HCT116 (cell line): ENCODE results near the gene ISL2. TPM values are rescaled to one million over a fixed set of nuclear protein-coding genes. Genes with fewer than 3 reads are reported as not detected.

Experiments used
- ATAC-seq: fragments of 200-7000 bp; cut with Tn5 transposase; 2 replicates; pipeline ENCODE4 v1.9.1; 2020; ENCODE audit warnings: mild to moderate bottlenecking, moderate library complexity
- BruUV-seq: library from RNA; stranded (reverse); fragments of 400-500 nt; replicated peaks from 2 replicates; lab custom pipeline; 2021; lab: Mats Ljungman, UMichigan
- CTCF ChIA-PET: fragments of 300-600 bp; sonication (Branson Sonifier 250); formaldehyde crosslinking; loops from one replicate; lab custom pipeline; 2021; ENCODE audit warnings: antibody characterized with exemption; lab: Charles Lee
- POLR2A ChIA-PET: fragments of 300-600, 350-600 bp; sonication (Branson Sonifier 250); formaldehyde crosslinking; loops from one replicate; lab custom pipeline; 2021; ENCODE audit warnings: antibody characterized with exemption; lab: Charles Lee
- RAD21 ChIA-PET, 2 experiments: fragments of 300-600 bp; sonication (Branson Sonifier 250); formaldehyde crosslinking; loops; one replicate each; lab custom pipeline; 2023; ENCODE audit warnings: low total read pairs in 2 of 2; ENCODE audit not compliant: uncharacterized antibody in 2 of 2, unreplicated experiment in 2 of 2, low non-redundant PET in 1 of 2; lab: Charles Lee
- DNase-seq: peaks from one replicate; pipeline ENCODE4 v3.0.0-alpha.2; 2010; ENCODE audit warnings: low read depth, low spot score
- H2AFZ ChIP-seq: fragments of 200-600 bp; shearing (Covaris generic), sonication (generic); 2 replicates; pipeline ENCODE4 v1.6.1; 2017; ENCODE audit warnings: low read depth, mixed run types, mixed read lengths, antibody characterized with exemption, low read length; ENCODE audit not compliant: poor library complexity, severe bottlenecking
- H3K27ac ChIP-seq: 2 replicates; pipeline ENCODE4 v1.5.1; 2012; ENCODE audit warnings: low read depth, low read length
- H3K27me3 ChIP-seq: fragments of 200-600 bp; sonication (generic); 2 replicates; pipeline ENCODE4 v1.6.1; 2016; ENCODE audit warnings: mixed run types, low read length, mixed read lengths; ENCODE audit not compliant: insufficient read depth
- H3K36me3 ChIP-seq, 2 experiments: fragments of 200-500 bp in 1 of 2; fragments of 200-600 bp in 1 of 2; sonication (Bioruptor generic) in 1 of 2; sonication (generic) in 1 of 2; 2 replicates each; pipeline versions ENCODE4 v1.5.1 to v1.6.1; 2014 to 2016; ENCODE audit warnings: low read length in 2 of 2, inconsistent platforms in 1 of 2, mixed read lengths in 1 of 2, mixed run types in 1 of 2; ENCODE audit not compliant: insufficient read depth in 2 of 2, control insufficient read depth in 1 of 2
- H3K4me1 ChIP-seq, 2 experiments: fragments of 200-600 bp in 1 of 2; sonication (generic) in 1 of 2; 2 replicates each; pipeline versions ENCODE4 v1.5.1 to v1.6.1; 2012 to 2017; ENCODE audit warnings: low read length in 2 of 2, inconsistent platforms in 1 of 2, mild to moderate bottlenecking in 1 of 2, mixed read lengths in 1 of 2, mixed run types in 1 of 2, moderate library complexity in 1 of 2; ENCODE audit not compliant: insufficient read depth in 2 of 2, control insufficient read depth in 1 of 2
- H3K4me2 ChIP-seq: fragments of 200-600 bp; sonication (generic); 2 replicates; pipeline ENCODE4 v1.6.1; 2017; ENCODE audit warnings: mixed run types, low read length, mixed read lengths
- H3K4me3 ChIP-seq, 2 experiments: fragments of 200-600 bp in 1 of 2; sonication (generic) in 1 of 2; replicated peaks in 1 of 2; 2 replicates each; pipeline ENCODE4 v1.5.1; 2011 to 2016; ENCODE audit warnings: low read length in 2 of 2, control low read depth in 1 of 2, low read depth in 1 of 2, mild to moderate bottlenecking in 1 of 2, mixed read lengths in 1 of 2, mixed run types in 1 of 2
- H3K79me2 ChIP-seq: fragments of 200-600 bp; sonication (generic); 2 replicates; pipeline ENCODE4 v1.6.1; 2017; ENCODE audit warnings: mild to moderate bottlenecking, mixed run types, low read length, moderate library complexity, mixed read lengths; ENCODE audit not compliant: insufficient read depth
- H3K9ac ChIP-seq: fragments of 200-600 bp; sonication (generic); 2 replicates; pipeline ENCODE4 v1.6.1; 2016; ENCODE audit warnings: low read length, mixed read lengths
- H3K9me2 ChIP-seq: fragments of 200-600 bp; sonication (generic), shearing (Covaris generic); 2 replicates; pipeline ENCODE4 v1.6.1; 2017; ENCODE audit warnings: mixed run types, mild to moderate bottlenecking, moderate library complexity; ENCODE audit not compliant: insufficient read depth
- H3K9me3 ChIP-seq, 2 experiments: fragments of 200-500 bp in 1 of 2; fragments of 200-600 bp in 1 of 2; sonication (Bioruptor generic) in 1 of 2; sonication (generic) in 1 of 2; 2 replicates each; pipeline ENCODE4 v1.6.1; 2014 to 2017; ENCODE audit warnings: low read length in 2 of 2, mixed read lengths in 2 of 2, inconsistent platforms in 1 of 2, low read depth in 1 of 2, mild to moderate bottlenecking in 1 of 2, mixed run types in 1 of 2, moderate library complexity in 1 of 2; ENCODE audit not compliant: control insufficient read depth in 1 of 2, insufficient read depth in 1 of 2
- H4K20me1 ChIP-seq: fragments of 200-600 bp; sonication (generic), shearing (Covaris generic); 2 replicates; pipeline ENCODE4 v1.6.1; 2017; ENCODE audit warnings: mixed run types, mild to moderate bottlenecking, moderate library complexity; ENCODE audit not compliant: insufficient read depth
- CBX3 ChIP-seq: IDR thresholded peaks from 2 replicates; pipeline ENCODE4 v1.6.1; 2012; ENCODE audit warnings: low read depth
- EGR1 ChIP-seq: IDR thresholded peaks from 2 replicates; pipeline ENCODE4 v1.6.1; 2012; ENCODE audit warnings: low read depth
- ELF1 ChIP-seq: IDR thresholded peaks from 2 replicates; pipeline ENCODE4 v1.6.1; 2012; ENCODE audit warnings: low read depth, borderline replicate concordance
- EZH2 ChIP-seq: fragments of 200-600 bp; sonication (generic); IDR thresholded peaks from 2 replicates; pipeline ENCODE4 v1.6.1; 2017; ENCODE audit warnings: antibody characterized with exemption, mixed run types
- FOSL1 ChIP-seq: IDR thresholded peaks from 2 replicates; pipeline ENCODE4 v1.6.1; 2012; ENCODE audit warnings: low read depth
- JUND ChIP-seq: IDR thresholded peaks from 2 replicates; pipeline ENCODE4 v1.6.1; 2012
- POLR2A ChIP-seq: IDR thresholded peaks from 2 replicates; pipeline ENCODE4 v1.7.0; 2011; ENCODE audit warnings: borderline replicate concordance; ENCODE audit not compliant: insufficient read depth, insufficient read length; ENCODE audit errors: extremely low read depth
- POLR2AphosphoS5 ChIP-seq: IDR thresholded peaks from 2 replicates; pipeline ENCODE4 v1.6.1; 2011; ENCODE audit warnings: mild to moderate bottlenecking, low read depth, low read length, moderate library complexity
- SIN3A ChIP-seq: IDR thresholded peaks from 2 replicates; pipeline ENCODE4 v1.6.1; 2012; ENCODE audit warnings: low read depth
- SP1 ChIP-seq: IDR thresholded peaks from 2 replicates; pipeline ENCODE4 v1.6.1; 2012; ENCODE audit warnings: low read depth
- SRF ChIP-seq: IDR thresholded peaks from 2 replicates; pipeline ENCODE4 v1.6.1; 2012; ENCODE audit warnings: low read depth
- TCF7L2 ChIP-seq: IDR thresholded peaks from 2 replicates; pipeline ENCODE4 v1.7.0; 2011; ENCODE audit warnings: borderline replicate concordance, inconsistent platforms; ENCODE audit not compliant: insufficient read depth, insufficient read length; ENCODE audit errors: extremely low read depth
- ZFX ChIP-seq: fragments of 450-650 bp; IDR thresholded peaks from 2 replicates; pipeline ENCODE4 v1.6.1; 2017
- intact Hi-C: fragments of 100-400 bp; cut with micrococcal nuclease; formaldehyde crosslinking; loops from 2 replicates; pipeline ENCODE4 v1.10.0; 2022
- total RNA-seq: library from RNA; stranded (reverse); gene quantifications from one replicate; pipeline ENCODE4 v1.2.1, GENCODE V29; 2021; ENCODE audit not compliant: unreplicated experiment
- TF ChIP-seq, protein P1 (sequence below): IDR thresholded peaks from 2 replicates; pipeline ENCODE4 v1.6.1; 2012
- TF ChIP-seq, protein P2 (sequence below): IDR thresholded peaks from 2 replicates; pipeline ENCODE4 v1.6.1; 2012; ENCODE audit warnings: low read depth
- TF ChIP-seq, protein P3 (sequence below): IDR thresholded peaks from 2 replicates; pipeline ENCODE4 v1.6.1; 2012
- TF ChIP-seq, protein P4 (sequence below): IDR thresholded peaks from 2 replicates; pipeline ENCODE4 v1.6.1; 2011; ENCODE audit warnings: mild to moderate bottlenecking, low read length, moderate library complexity; ENCODE audit not compliant: insufficient replicate concordance; ENCODE audit errors: extremely low read depth

Gene ISL2
- total RNA-seq, 1 experiment from 2014 or later, result 11.6 TPM

DNA sequence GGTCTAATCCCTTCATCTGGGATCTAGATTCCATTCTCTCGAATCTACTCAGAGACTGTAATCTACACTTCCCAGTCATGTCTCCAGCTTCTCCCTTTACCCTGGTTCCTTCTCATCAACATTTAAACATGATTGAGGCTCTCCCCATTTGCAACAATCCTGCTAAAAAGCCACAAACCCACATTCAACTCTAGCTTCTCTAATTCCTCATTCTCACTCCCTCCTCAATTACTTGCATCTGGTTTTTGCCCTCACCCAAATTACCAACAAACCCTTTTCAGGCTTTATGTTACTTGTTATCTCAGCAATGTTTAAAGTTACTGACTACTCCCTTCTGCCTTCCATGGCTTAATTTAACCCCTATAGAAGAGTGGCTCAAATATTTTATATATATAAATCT, 36.8 kb upstream of the ISL2 start:
- Histone ChIP-seq H3K4me3 (no peak overlapping the region), H3K27me3 (no peaks in the 10 kb centered on the region), H3K27ac (no peak overlapping the region), H3K4me2 (no peak overlapping the region), H3K9me2 (no peaks in the 10 kb centered on the region), H3K9ac (no peak overlapping the region), H3K4me1 (no peaks in the 10 kb centered on the region), H3K36me3 (no peaks in the 10 kb centered on the region), H4K20me1 (0 out of 2 replicates have a peak, but pooled peaks cover 7% of the 10 kb centered on the region), H3K9me3 (no peaks in the 10 kb centered on the region), H2AFZ (no peak overlapping the region), H3K79me2 (peaks cover 93% of the 10 kb centered on the region)
- ChIA-PET CTCF (no interaction called here), POLR2A (interaction anchor here (0.8 to 1.0 kb wide), 2 partner anchors 12 to 19 kb away, joined by 3 to 4 read pairs; no protein-coding TSS in a partner anchor), RAD21 (no interaction called here)
- TF ChIP-seq FOSL1, result no peak
- no peak for TF ChIP-seq ELF1
- no peak for TF ChIP-seq EZH2
- no peak for TF ChIP-seq SP1
- TF ChIP-seq, protein P1, sequence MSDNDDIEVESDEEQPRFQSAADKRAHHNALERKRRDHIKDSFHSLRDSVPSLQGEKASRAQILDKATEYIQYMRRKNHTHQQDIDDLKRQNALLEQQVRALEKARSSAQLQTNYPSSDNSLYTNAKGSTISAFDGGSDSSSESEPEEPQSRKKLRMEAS, result no peak
- TF ChIP-seq, protein P2, sequence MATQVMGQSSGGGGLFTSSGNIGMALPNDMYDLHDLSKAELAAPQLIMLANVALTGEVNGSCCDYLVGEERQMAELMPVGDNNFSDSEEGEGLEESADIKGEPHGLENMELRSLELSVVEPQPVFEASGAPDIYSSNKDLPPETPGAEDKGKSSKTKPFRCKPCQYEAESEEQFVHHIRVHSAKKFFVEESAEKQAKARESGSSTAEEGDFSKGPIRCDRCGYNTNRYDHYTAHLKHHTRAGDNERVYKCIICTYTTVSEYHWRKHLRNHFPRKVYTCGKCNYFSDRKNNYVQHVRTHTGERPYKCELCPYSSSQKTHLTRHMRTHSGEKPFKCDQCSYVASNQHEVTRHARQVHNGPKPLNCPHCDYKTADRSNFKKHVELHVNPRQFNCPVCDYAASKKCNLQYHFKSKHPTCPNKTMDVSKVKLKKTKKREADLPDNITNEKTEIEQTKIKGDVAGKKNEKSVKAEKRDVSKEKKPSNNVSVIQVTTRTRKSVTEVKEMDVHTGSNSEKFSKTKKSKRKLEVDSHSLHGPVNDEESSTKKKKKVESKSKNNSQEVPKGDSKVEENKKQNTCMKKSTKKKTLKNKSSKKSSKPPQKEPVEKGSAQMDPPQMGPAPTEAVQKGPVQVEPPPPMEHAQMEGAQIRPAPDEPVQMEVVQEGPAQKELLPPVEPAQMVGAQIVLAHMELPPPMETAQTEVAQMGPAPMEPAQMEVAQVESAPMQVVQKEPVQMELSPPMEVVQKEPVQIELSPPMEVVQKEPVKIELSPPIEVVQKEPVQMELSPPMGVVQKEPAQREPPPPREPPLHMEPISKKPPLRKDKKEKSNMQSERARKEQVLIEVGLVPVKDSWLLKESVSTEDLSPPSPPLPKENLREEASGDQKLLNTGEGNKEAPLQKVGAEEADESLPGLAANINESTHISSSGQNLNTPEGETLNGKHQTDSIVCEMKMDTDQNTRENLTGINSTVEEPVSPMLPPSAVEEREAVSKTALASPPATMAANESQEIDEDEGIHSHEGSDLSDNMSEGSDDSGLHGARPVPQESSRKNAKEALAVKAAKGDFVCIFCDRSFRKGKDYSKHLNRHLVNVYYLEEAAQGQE, result no peak
- no peak for TF ChIP-seq TCF7L2
- TF ChIP-seq POLR2A, result no peak
- no peak for TF ChIP-seq POLR2AphosphoS5
- no peak for TF ChIP-seq SIN3A
- TF ChIP-seq CBX3, result no peak
- TF ChIP-seq JUND, result no peak
- TF ChIP-seq, protein P3, sequence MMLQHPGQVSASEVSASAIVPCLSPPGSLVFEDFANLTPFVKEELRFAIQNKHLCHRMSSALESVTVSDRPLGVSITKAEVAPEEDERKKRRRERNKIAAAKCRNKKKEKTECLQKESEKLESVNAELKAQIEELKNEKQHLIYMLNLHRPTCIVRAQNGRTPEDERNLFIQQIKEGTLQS, result no peak
- TF ChIP-seq EGR1, result no peak
- TF ChIP-seq ZFX, result no peak
- no peak for TF ChIP-seq SRF
- TF ChIP-seq, protein P4, sequence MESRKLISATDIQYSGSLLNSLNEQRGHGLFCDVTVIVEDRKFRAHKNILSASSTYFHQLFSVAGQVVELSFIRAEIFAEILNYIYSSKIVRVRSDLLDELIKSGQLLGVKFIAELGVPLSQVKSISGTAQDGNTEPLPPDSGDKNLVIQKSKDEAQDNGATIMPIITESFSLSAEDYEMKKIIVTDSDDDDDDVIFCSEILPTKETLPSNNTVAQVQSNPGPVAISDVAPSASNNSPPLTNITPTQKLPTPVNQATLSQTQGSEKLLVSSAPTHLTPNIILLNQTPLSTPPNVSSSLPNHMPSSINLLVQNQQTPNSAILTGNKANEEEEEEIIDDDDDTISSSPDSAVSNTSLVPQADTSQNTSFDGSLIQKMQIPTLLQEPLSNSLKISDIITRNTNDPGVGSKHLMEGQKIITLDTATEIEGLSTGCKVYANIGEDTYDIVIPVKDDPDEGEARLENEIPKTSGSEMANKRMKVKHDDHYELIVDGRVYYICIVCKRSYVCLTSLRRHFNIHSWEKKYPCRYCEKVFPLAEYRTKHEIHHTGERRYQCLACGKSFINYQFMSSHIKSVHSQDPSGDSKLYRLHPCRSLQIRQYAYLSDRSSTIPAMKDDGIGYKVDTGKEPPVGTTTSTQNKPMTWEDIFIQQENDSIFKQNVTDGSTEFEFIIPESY, result no peak
- no TSS peak for BruUV-seq
- DNase-seq, result no peak
- ATAC-seq, result no peak
- intact Hi-C loops, result no loop called here
